ENCODE results near the gene SLC6A19. TPM values are rescaled to one million over a fixed set of nuclear protein-coding genes. Genes with fewer than 3 reads are reported as not detected.
"Not testable (repeated sequence)": the region's sequence is repeated elsewhere in the genome, so short reads cannot be mapped to it uniquely, and the experiment has no call there.

The SLC6A19 gene
- total and polyA plus RNA-seq, 12 donors: 0.11 TPM; not detected in 11

GRCh38 chr5:1264211-1264610 is 62.8 kb downstream of the SLC6A19 start:
- WGBS, 2 donors: 91 to 93% methylated on average over 18 of the region's 18 CpGs
- DNase-seq: no peak
- Histone ChIP-seq H3K36me3 (no peaks in the 10 kb centered on the region), H3K4me3 (no peak overlapping the region), H3K27me3 (no peaks in the 10 kb centered on the region), H3K9me3 (peaks cover 0 to 37% (median 18%) of the 10 kb centered on the region in 11 donors), H3K4me1 (no peaks in the 10 kb centered on the region), H3K27ac (no peak overlapping the region)
- intact Hi-C loops (cut with DNase I): no loop called here
- TF ChIP-seq CTCF (IDR thresholded peaks at IDR 0.05): no peak
- no peak for ATAC-seq

- no peaks in the 10 kb centered on the region for H3K4me1 ChIP-seq
- ATAC-seq (no peak), DNase-seq (no peak)
- H3K4me3 ChIP-seq: no peak overlapping the region
- H3K9me3 ChIP-seq: peaks cover 0 to 37% (median 18%) of the 10 kb centered on the region in 11 donors
- H3K36me3 ChIP-seq: no peaks in the 10 kb centered on the region
- no peak for TF ChIP-seq CTCF (IDR thresholded peaks at IDR 0.05)
- no peaks in the 10 kb centered on the region for H3K27me3 ChIP-seq
- H3K27ac ChIP-seq: no peak overlapping the region
- 82 to 83% methylated on average over 15 of the region's 15 CpGs for WGBS, 2 donors
- intact Hi-C loops (cut with DNase I): no loop called here
Observed at GRCh38 chr5:1265026-1265425, 63.6 kb downstream of the SLC6A19 start.

GRCh38 chr5:1265461-1266455 is 64.4 kb downstream of the SLC6A19 start:
- intact Hi-C loops (cut with DNase I): no loop called here
- no peak for ATAC-seq
- Histone ChIP-seq H3K4me1 (no peaks in the 10 kb centered on the region), H3K27me3 (no peaks in the 10 kb centered on the region), H3K36me3 (no peaks in the 10 kb centered on the region), H3K4me3 (no peak overlapping the region), H3K27ac (no peak overlapping the region), H3K9me3 (peaks cover 0 to 34% (median 18%) of the 10 kb centered on the region in 11 donors)
- DNase-seq: no peak
- WGBS, 2 donors: 88 to 89% methylated on average over 39 to 40 of the region's 40 CpGs
- no peak for TF ChIP-seq CTCF (IDR thresholded peaks at IDR 0.05)

DNA sequence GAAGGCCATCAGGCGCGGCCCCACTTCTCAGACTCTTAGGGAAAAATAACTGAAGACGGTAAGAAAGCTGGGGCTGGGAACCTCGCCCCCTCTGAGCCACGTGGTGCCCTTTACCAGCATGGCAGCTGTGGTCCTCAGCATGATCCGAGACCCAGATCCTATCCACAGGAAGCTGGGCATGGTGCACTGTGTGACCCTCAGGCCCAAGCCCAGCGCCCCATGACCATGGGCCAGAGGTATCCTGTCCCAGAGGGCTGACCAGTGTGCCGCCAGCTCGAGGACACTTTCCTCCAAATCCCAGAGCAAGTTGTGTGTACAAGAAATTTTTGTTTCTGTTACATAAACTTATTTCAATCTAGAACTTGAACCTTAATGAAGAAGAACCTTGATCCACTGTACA is 65.4 kb downstream of the SLC6A19 start:
- ATAC-seq: no peak
- 84 to 86% methylated on average over 9 of the region's 9 CpGs for WGBS, 2 donors

GRCh38 chr5:1267464-1267863 is 66.1 kb downstream of the SLC6A19 start:
- H3K27me3 ChIP-seq; H3K4me3 ChIP-seq; H3K27ac ChIP-seq; intact Hi-C loops (cut with DNase I); ATAC-seq; H3K36me3 ChIP-seq; DNase-seq; H3K4me1 ChIP-seq: not testable (repeated sequence)
- peaks cover 0 to 17% (median 5%) of the 10 kb centered on the region in 11 donors for H3K9me3 ChIP-seq
- WGBS, 2 donors: 90 to 92% methylated on average over 5 of the region's 5 CpGs

More for the DNA sequence above, 65.4 kb downstream of the SLC6A19 start:
- H3K27me3 ChIP-seq: no peaks in the 10 kb centered on the region
- TF ChIP-seq CTCF (IDR thresholded peaks at IDR 0.05): no peak
- H3K4me1 ChIP-seq: no peaks in the 10 kb centered on the region
- intact Hi-C loops (cut with DNase I): no loop called here
- peaks cover 0 to 24% (median 12%) of the 10 kb centered on the region in 11 donors for H3K9me3 ChIP-seq
- H3K4me3 ChIP-seq: no peak overlapping the region
- no peaks in the 10 kb centered on the region for H3K36me3 ChIP-seq
- no peak for DNase-seq
- H3K27ac ChIP-seq: no peak overlapping the region
